Astrocyte of the hippocampus (primary cell): ENCODE results near the gene SLC25A26.

ENCODE experiments used
- DNase-seq: peaks from one replicate; pipeline ENCODE4 v3.0.0; 2011; ENCODE audit warnings: low read depth, low spot score

SLC25A26 gene

DNA sequence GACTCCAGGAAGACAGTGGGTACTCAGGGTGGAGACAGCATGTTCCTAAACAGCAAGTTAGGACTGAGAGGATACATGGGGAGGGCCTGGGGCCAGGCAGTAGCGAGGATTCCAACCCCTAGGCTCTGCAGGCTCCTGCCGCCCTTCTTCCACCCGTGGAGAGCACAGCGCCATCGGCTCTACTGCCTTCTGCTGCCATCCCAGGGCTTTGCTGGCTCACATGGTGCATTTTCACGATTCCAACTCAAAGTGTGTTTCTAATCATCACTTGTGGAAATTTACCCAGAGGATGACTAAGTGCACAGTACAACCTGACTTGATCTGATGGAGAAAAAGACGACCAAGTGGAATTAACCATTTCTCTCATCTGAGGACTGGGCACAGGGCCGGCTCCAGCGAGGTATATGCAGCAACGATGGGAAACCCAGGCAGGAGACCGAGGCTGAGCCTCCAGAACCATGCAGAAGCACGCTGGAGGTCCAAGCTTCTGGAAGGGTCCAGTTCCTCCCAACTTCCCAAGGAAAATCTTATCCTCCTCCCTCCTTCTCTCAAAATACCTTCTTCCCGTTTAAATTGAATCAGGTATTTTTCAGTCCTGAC lies 175.5 kb downstream of the SLC25A26 start:
- no peak for DNase-seq

DNA sequence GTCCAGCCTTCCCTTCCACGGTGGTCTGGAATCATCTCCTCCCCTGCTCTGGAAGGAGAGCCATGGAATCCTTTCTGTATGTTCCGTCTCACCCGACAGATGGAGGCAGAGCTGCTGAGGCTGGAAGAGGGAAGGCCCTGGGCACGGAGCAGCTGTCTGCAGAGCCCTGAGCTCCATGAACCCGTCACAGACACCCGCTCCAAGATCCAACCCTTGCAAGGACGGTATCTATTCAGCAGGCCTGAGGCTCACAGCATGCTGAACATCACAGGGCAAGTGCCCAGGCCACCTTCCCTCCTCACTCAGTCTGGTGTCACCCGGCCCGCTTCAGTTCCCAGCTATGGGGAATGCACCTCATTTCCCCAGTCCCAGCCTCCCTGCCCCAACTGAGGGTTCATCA lies 176.1 kb downstream of the SLC25A26 start:
- no peak for DNase-seq

- DNase-seq: no peak
These were observed 176.9 kb downstream of the SLC25A26 start for GRCh38 chr3:66397745-66398144.

GRCh38 chr3:66398228-66399025 lies 177.6 kb downstream of the SLC25A26 start:
- no peak for DNase-seq

DNA sequence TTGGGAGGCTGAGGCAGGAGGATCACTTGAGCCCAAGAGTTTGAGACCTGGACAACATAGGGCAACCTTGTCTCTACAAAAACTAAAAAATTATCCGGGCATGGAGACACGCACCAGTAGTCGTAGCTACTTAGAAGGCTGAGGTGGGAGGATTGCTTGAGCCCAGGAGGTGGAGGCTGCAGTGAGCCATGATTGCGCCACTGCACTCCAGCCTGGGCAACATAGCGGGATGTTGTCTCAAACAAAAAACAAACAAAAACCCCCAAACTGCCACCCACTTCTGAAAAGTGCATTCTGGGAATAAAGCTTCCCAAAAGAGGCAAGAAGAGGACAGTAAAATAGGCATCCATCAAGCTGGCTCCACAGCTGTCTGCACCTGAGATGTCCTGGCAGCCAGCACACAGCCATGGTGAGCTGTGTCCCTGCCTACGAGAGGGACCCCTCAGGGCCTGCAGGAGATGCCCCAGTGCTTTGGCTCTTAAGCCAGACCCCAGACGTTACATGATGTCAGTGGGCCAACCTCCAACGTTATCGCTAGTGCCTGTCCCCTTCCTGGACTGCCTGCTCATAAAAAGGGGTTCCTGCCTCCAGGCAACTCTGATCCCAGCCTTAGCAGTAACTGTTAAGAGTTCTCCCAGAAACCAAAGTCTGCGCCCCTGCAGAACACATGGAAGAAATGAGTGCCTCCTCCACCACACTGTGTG lies 178.9 kb downstream of the SLC25A26 start:
- DNase-seq: no peak

DNA sequence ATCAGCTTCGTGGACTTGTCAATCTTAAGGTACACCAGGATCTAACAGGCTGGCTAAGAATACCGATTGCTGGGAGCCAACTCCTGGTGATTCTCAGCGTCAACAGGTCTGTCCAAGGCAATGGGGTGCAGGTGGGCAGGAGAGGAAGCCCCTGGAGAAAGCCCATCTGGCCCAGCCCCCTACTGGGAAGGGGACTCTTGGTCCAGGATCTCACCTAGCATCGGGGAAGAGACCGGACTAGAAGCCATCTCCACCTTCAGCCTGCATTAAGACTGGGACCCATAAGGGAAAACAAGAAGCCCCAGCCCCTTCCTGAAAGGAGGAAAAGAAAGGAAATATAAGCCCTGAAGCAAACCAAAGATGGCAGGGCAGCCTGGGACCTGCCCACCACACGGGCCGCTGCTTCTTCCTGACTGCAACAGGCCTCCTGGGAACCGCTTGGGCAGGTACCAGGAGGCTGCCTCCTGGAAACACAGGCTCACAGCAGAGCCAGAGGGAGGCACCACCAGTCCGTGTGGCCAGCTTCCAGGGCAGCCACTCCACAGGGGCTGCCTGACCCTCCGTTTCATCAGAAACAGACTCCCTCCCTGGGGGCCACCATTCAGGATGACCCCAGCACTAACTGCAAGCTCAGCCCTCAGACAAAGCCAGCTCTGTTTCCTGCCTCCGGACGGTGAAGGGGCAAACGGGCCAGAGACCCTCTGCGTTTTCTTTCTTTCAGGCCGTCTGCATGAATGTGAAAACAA lies 179.8 kb downstream of the SLC25A26 start:
- DNase-seq: peak; percentile 60

DNA sequence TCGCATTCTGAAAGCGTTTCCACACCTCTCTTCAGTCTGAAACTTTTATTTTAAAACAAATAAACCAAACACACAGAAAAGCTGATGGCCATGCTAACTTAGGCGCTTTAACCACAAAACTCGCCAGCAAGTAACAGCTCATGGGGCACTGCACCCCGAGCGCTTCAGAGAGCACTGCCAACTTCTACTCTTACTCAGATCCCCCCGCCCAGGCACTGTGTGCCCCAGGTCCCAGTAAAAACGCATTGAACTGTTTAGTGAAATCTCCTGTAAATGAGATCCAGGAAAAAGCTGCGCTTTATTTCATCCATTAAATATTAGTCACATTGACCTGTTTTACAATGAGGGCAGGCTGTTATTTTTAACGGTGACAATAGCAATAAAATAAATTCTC lies 180.4 kb downstream of the SLC25A26 start:
- DNase-seq: no peak

- DNase-seq: no peak
These were observed 181.1 kb downstream of the SLC25A26 start for GRCh38 chr3:66401675-66402491.

- DNase-seq: no peak
These were observed 181.9 kb downstream of the SLC25A26 start for GRCh38 chr3:66402596-66403290.

DNA sequence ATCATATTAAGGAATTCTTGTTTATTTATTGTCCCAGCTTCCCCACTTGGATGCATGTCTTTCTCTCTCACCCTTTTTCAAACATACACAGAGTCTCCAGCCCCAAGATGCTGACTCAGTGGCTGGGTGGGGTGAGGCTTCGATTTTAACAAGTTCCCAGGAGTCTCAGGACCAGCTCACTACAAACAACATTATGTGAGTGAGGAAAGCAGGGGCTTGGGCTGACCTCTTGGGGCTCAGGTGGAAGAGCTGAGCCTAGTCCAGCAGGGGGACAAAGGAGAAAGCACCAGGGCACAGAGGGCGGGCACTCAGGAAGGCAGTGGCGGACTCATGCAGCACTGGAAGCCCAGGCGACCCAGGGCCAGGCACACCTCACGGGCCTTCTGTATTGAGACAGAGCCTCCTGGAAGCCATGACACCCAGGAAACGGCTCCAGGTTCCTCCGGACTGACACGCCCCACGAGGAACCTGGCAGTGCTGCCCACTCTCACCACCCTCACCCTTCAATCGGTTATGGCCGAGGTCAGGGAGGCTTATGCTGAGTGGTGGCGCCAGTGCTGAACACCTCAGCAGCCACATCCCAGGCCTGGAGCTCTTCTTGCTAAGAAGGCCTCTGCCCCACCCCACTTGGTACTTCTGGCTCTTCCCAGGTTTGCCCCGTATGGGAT lies 182.7 kb downstream of the SLC25A26 start:
- DNase-seq: no peak

GRCh38 chr3:66404197-66404596 lies 183.4 kb downstream of the SLC25A26 start:
- DNase-seq: no peak

DNA sequence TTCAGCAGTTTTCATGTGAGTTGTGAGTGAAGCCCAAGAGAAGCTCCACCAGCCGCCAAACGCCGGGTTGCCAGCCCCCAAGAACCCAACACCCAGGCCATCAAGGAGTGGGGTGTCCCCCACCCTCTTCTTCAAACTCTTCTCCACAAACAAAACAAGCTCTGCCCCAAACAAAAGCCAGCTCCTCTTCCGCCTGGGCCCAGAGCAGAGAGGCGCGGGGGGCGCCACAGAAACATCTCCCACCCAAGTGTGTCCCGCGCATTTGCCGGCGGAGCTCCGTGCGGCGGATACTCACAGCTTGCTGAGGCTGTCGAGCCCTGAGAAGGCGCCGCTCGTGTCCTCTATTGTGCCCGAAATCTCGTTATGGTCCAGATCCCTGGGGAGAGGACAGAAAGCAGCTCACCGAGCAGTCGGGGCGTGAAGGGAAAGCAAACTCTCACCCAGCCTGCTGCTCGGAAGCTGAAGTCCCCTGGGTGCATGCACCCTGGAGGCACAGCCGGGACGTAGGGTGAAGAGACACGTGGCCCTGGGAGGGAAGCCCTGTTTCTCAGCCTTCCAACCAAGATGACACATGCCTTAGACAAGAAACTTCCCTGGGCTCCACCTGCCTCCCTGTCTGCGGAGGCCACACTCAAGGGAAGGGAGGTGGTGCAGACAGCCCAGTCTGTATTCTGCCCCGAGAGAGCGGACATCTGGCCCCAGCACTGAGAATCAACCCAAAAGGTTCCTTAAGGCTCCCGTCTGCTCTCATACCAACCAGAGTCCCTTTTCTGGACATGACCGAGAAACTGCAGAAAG lies 184.3 kb downstream of the SLC25A26 start:
- DNase-seq: no peak

GRCh38 chr3:66405701-66406091 lies 184.9 kb downstream of the SLC25A26 start:
- DNase-seq: peak; percentile 73

DNA sequence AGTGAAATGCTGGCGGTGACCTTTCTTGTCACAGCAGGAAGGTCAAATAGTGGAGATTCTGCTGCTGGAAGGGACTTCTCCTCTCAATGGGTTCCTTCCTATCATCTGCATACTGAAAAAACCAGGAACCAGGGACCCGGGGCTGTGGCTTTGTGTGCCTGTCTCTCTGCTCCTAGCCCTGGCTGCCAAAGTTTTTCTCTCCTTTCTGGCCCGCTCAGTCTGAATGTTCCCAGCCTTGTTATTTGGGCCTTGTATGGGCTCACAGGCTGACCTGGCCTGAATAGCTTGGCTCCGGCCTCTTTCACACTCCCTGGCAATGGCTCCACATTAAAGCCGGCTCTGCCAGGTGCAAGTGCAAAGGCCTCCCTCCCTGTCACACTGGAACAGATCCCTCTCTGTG lies 185.4 kb downstream of the SLC25A26 start:
- DNase-seq: no peak

DNA sequence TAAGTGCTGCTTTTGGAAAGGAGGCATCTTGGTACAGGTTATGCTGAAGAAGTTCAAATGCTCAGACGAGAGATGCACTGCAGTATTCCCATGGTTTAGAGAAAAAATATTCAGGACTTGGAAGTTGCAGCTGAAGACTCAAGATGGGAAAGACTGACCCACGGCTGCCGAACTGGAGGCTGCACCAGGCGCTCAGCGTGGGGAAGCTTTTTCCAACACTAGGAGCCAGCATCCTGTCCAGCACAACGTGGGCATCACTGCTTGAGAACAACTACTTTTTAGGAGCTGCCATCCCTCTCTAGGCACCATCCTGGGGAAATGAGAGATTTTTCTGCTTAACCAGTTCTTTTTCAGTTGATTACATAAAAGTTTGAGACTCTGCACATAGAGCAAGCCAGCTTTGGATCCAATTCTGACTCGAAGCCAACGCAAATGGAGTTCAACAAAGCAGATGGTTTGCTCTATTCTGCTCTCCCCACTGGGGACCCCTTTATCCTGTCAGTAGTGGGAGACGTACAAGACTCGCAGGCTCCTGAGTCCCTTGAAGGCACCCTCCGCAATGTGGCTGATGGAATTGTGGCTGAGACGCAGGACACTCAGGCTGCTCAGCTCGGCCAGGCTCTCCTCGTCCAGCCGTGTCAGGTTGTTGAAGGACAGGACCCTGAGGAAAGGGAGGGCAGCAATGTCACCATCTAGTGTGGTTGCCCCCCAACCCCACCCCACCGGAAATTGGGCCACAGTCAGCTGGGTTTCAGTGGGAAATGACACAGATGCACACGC lies 186.2 kb downstream of the SLC25A26 start:
- no peak for DNase-seq

DNA sequence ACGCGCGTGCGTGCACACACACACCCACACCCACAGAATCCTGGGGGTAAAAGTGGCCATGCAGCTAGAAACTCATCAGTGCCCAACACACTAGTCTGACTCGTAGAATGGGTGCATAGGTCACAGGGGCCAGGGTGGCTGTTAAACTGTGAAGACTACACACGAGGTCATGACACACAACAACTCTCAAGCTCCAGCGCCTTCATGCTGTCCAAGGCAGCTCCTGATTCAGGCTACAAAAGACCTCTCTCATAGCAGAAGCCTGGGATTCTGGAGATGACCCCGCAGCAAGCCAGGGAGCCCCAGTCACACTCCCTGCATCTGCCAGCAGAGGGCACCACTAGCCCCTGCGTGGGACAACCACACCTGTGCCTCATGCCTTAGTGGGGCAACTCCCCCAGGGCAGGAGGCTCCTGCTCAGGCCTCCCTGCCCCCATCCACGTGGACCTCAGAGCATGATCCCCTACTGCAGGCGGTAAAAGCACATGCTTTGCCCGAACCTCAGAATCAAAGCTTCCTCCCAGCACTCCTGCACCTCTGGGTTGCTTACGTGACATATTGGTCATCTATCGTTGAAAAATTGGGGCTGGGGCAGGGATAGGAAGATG lies 186.9 kb downstream of the SLC25A26 start:
- DNase-seq: peak; percentile 77

GRCh38 chr3:66409771-66410754 lies 189.3 kb downstream of the SLC25A26 start:
- no peak for DNase-seq
